GM18873 (cell line): Measurements from ENCODE around the gene ZCCHC24.

Experiments used
- ATAC-seq: cut with Tn5 transposase; IDR thresholded peaks from one replicate; pipeline ENCODE4 v1.9.1; 2021; ENCODE audit warnings: mild to moderate bottlenecking, moderate library complexity, moderate number of reproducible peaks; ENCODE audit not compliant: unreplicated experiment, low FRiP score

ZCCHC24 gene

DNA sequence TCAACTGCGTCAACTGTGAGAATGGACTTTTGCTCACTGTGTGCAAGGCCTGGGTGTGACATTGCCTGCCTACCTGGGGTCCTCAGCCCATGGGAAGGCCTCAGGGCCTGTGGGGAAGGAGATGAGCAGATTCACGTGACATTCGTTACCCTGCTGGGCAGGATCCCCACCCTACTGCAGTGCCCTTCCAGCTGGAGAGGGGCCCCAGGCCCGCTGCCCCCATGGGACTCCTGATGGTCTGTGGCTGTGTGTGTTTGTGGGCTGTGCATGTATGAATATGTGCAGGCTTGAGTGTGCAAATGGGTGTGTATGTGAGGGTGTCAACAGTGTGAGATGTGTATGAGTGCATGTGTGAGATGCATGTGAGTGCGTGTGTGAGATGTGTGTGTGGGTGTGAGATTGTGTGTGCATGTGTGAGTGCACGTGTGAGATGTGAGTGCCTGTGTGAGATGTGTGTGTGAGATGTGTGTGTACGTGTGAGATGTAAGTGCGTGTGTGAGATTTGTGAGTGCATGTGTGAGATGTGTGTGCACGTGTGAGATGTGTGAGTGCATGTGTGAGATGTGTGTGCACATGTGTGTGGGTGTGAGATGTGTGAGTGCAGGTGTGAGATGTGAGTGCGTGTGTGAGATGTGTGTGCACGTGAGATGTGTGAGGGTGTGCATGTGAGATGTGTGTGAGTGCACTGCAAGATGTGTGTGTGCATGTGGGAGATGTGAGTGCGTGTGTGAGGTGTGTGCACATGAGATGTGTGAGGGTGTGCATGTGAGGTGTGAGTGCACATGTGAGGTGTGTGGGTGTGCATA is 68.5 kb downstream of the ZCCHC24 start:
- ATAC-seq: no peak

DNA sequence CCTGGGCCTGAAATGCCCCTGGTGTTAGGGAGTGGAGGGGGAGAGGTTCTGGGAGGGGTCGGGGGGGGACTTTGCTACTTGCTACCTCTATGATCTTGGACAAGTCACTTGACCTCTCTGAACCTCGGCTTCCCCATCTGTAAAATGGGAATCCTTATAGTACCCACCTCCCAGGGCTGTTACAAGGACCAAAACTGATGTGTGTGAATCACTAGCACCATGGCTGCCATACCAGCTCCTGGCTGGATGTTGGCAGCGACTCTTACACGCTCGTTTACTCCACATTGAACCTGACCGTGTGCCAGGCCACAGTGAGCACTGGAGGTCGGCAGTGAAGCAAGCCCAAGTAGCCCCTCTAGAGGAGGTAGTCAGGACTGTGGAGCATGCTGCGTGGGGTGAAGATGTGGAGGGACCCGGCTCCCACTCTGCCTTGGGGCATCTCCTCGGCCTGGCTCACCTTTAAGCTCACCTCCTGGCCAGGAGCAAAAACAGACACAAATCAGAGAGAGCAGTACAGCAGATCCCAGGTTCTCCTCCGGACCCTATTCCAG is 69.3 kb downstream of the ZCCHC24 start:
- no peak for ATAC-seq

DNA sequence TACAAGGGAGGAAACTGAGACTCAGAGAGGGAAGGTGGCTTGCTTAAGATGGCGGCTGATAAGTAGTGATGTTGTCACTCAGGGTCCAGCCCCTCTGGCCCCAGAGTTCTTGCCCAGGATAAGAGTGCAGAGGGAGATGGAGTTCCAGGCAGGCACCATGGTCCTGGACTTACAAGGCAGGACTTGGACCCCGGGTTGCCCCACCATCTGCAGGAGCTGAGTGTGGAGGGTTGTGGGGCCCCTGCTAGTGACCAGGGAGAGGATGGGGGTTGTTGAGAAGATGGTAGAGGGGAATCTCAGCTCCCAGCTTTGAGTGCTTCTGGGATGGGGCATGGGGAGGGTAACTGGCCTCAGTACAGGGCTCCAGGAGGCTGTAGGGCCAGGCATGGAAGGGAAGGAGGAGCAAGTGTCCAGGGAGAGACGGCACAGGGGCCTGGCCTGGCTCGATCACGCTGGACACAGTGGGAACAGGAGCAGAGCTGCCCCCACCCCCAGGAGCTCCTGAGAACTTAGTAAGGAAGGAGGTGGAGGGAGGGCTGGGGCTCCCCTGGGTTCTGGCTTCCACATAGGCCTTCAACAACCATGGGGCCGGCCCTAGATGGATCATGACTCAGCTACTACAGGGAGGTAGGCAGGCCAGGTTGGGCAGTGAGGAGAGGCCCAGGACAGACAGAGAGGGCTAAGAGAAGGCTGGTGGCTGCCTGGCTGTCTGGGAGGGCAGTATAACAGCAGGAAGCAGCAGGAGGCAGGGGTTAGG is 69.9 kb downstream of the ZCCHC24 start:
- no peak for ATAC-seq

DNA sequence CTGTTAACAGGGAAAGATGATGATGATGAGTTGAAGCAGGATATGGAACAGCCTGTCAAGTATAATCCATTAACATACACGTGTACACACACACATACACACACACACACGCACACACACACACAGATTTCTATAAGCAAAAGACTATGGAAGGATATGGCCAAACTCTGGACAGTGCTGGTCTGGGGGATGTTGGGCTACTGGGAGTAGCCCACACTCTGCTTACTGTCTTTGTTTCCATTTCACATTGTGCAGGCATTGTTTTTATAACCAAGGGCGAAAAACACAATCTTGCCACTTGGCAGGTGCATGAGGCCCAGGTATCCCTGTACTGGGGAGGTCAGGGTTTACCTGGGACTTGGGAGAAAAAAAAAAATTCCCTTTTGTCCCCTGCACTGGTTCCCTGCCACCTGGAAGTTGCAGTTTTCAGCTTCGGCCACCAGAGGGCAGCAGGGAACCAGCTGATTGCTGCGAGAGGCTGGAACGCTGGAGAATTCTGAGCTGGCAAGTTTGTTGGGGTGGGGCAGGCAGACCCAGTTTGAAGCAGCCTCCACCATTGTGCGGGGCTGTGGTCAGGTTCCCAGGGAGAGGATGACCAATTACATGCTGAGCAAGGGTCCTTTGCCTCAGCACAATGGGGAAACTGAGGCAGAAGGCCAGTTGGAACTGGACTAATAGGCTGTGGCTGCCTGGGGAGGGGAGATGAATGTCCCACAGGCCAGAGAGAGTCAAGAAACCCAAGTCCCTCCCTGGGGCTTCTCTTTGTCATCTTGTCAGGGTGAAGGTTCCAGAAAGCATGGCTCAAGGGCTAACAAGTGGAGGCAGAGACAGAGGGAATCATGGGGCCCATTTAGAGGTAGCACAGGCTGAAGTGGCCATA is 70.9 kb downstream of the ZCCHC24 start:
- no peak for ATAC-seq

DNA sequence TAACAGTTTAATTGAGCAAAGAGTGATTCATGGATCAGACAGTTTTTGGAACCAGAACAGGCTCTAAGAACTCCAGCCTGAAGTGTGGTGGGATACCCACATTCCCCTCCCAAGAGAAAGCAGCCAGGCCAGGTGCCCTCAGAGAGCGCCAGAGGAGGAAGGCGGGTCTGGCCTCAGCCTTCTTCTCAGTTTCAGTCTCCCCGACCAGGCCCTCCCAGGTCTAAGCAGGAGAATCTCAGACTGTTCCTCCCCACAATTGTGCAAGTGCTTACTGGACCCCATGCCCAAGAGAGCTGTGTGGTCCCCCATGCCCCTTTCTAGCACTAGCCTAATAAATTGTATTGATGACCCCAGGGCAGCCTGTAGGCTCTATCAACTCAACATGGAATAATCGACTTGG is 72.6 kb downstream of the ZCCHC24 start:
- no peak for ATAC-seq

DNA sequence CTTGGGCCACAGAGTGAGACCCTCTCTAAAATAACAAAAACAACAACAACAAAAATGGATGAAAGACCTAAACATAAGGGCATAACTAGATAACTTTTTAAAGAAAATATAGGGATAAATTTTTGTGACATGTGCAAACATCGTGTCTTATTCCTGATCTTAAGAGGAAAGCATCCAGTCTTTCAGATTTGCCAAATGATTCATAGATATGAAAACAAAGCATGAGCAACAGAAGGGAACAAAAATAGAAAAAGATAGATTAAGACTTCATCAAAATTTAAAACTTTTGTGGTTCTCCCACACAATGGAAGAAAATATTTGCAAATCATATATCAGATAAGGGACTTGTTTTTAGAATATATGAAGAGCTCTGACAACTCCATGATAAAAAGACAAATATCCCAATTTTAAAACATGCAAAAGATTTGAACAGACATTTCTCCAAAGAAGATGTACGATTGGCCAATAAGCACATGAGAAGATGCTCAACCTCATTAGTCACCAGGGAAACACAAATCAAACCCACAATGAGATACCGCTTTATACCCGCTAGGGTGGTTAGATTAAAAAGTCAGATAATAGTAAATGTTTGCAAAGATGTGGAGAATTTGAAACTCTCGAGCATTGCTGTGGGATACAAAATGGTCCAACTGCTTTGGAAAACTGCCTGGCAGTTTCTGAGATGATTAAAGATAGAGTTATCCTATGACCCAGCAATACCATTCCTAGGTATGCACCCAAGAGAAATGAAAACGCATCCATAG is 77.8 kb downstream of the ZCCHC24 start:
- ATAC-seq: no peak

DNA sequence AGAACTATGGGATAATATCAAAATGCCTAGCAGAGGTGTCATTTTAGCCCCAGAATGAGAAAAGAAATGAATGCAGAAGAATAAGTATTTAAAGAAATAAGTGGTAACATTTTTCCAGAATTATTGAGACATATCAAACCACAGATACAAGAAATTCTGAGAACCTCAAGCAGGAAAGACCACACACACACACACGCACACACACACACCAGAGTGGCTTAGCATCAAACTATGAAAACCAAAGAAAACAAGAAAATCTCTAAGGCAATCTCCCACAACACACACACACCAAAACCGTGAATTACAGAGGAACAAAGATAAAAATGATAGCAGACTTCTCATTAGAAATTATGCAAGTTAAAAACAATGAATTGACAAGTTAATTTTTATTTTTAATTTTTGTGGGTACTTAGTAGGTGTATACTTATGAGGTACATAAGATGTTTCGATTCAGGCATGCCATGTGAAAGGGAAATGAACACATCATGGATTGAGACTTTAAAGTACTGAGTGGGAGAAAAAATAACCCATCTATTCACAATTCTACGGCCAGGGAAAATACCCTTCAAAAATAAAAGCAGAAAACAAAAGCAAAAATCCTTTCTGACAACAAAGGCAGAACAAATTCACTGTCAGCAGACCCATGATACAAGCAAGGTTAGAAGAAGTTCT is 83.6 kb downstream of the ZCCHC24 start:
- ATAC-seq: no peak

DNA sequence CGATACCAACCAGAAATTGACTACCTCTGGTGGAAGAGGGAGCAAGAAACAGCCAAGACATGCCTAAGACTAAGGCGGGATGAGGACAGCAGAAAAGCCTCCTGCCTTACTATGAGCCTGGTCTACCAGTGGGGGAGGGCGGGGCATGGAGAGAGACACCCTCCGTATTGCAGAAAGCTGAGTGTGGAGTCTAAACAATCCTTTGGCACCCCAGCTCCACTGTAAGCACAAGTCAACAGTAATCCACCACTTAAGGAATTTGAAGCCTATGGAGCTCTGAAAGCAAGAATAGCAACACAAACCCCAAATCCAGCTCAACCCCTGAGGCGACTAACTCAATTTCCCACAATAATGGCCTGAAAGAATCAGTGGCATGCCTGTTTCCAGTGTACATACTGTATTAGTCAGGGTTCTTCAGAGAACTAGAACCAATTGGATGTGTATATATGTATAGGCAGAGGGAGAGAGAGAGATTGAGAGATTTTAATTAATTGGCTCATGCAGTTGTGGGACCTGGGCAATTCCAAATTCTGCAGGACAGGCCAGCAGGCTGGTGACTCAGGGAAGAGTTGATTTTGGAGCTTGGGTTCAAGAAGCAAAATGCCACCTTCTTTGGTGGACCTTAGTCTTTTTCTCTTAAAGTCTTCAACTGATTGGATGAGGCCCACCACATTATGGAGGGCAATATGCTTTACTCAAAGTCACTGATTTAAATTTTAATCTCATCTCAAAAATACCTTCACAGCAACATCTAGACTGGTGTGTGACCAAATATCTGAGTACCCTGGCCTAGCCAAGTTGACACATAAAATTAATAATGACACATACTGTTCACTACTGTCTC is 84.7 kb downstream of the ZCCHC24 start:
- no peak for ATAC-seq

DNA sequence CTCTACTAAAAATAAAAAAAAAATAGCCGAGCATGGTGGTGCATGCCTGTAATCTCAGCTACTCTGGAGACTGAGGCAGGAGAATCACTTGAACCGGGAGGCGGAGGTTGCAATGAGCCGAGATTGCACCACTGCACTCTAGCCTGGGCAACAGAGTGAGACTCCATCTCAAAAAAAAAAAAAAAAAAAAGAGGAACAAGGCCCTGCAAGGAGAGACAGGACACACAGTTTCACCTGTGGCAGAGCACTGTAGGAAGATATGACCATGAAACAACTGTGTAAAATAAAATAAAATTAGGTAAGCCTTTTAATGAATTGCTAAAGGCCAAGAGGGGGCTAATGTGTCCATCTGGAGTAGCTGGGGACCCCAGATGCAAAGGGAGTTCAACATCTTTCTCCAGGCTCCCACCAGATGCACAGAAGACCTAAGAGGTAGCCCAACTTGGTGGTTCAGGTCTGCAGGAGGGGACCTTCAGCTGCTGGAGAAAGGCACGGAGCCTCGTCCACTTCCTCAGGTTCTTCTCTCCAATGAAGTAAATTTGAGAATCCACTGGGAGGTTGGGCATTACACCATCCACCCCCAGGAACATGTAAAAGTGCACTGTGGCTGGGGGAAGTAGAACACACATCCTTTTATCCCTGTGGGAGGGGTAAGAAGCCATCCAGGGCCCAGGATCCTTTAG is 85.5 kb downstream of the ZCCHC24 start:
- no peak for ATAC-seq

DNA sequence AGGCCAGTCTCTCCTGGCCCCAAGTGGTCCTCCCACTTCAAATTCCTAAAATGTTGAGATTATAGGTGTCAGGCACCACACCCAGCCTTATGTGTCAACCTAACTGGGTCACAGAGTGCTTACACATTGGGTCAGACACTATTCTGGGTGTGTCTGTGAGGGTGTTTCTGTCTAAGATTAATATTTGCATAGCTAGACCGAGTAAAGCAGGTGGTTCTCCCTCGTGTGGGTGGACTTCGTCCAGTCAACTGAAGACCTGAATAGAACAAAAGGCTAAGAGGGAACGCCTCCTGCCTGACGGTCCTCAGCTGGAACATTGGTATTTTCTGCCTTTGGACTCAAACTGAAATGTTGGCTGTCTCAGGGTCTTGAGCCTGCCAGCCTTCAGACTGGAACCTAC is 86.6 kb downstream of the ZCCHC24 start:
- no peak for ATAC-seq

DNA sequence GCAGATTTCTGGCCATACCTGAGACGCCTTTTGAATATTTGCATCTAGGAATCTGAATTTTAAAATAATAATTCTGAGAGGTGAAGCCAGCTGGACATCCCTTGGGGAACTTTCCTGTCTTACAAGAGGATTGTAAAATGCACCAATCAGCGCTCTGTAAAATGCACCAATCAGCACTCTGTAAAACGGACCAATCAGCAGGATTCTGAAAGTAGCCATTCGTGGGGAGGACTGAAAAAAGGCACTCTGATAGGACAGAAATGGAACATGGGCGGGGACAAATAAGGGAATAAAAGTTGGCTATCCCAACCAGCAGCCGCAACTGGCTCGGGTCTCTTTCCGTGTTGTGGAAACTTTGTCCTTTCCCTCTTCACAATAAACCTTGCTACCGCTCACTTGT is 88.2 kb downstream of the ZCCHC24 start:
- no peak for ATAC-seq

DNA sequence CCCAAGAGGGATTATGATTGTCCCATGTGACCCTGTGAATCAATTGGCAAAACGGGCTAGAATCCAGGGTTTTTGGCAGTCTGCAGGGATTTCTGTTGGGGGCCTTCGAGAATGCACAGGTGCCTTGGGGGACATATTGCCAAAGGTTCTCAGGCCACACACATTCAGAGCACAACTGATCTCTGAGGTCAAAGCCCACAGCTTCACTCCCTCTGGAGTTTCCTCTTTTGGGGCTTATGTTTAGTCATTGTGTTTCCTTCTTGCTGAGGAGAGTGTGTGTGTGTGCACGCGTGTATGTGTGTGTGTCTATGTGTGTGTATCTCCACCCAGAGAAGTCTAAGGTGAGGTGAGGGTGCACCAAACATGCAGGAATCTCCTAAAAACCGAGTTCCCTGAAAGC is 89.3 kb downstream of the ZCCHC24 start:
- no peak for ATAC-seq

DNA sequence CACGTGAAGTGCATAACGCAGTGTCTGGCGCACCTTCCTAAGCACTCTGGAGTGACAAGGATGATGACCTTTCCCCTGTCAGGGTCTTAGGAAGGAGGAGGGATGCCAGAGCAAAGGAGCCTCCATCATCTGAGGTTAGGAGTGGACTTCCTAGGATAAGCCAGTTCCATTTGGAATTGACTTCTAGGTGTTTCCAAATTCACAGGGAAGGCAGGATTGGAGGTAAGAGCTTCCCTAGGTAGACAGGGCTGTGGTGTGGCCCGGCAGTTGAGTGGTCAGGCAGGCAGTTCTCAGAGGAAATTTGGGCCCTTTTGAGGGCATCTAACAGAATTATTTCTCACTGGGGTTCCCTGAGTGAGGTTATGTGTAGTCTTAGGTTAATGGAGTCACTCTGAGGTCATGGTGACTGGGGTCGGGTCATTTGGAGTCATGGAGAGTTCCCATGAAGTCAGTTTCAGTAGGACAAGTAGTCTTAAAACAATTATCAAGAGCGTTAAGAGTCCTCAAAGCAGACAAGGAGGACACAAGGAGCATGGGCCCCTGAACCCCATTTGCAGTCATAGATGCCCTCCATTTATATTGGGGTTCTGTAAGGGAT is 89.9 kb downstream of the ZCCHC24 start:
- ATAC-seq: no peak

DNA sequence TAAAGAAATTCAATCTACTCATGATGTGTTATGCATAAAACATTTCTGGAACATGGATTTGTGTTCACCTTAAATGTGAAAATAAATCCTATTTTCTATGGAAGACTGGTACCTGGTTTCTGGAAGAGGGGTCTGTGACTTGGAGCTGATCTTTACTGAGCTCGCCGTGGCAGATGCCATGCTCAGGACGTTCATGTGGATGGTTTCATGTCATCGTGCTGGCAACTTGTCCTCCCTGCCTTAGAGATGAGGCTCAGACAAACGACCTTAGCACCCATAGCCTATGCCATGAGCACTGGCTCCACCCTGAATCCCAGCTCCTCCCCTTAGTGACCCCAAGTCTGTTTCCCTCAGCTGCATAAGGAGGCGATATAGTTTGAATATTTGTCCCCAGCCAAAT is 90.8 kb downstream of the ZCCHC24 start:
- ATAC-seq: no peak

DNA sequence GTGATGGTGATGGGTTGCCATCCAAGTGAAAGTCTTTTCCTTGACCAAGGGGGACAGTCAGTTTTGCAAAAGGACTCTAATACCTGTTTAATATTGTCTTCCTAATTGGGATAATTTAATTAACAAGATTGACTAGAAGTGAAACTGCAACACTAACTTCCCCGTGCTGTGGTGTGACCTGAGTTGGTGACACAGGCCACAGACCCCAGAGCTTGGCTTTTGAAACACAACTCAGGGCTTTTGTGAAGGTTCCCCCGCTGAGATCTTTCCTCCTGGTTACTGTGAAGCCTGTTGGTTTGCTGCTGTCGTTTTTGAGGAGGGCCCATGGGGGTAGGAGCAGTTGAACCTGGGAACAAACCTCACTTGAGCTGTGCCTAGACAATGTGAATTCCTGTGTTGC is 91.3 kb downstream of the ZCCHC24 start:
- ATAC-seq: no peak

DNA sequence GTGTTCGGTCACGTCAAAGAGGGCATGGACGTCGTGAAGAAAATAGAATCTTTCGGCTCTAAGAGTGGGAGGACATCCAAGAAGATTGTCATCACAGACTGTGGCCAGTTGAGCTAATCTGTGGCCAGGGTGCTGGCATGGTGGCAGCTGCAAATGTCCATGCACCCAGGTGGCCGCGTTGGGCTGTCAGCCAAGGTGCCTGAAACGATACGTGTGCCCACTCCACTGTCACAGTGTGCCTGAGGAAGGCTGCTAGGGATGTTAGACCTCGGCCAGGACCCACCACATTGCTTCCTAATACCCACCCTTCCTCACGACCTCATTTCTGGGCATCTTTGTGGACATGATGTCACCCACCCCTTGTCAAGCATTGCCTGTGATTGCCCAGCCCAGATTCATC is 91.7 kb downstream of the ZCCHC24 start:
- no peak for ATAC-seq

DNA sequence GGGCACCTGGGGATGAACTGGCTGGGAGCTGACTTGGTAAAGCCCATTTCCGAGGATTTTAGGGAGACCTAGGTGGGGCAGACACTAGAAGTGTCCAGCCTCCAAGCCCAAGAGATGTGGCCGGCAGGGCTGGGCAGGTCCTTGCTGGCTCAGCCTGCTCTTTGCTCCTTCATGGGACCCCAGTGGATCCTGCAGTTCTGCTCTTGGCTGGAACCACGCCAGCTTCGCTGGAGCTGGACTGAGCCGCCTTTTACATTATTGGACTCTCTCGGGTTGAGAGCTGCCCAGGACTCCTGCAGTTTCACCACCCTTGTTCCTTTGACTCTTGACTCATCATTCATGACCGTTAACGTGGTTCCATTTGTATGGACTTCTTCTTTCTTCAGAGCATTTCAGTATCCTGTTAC is 92.4 kb downstream of the ZCCHC24 start:
- ATAC-seq: no peak
